ENCODE results near the gene PRDM16.

PRDM16 gene

GRCh38 chr1:3077081-3077480 lies 8.1 kb downstream of the PRDM16 start:
- no peak for TF ChIP-seq CTCF (IDR thresholded peaks at IDR 0.05; ENCODE audit: low read depth, low read length)
- no peak overlapping the region for H3K4me3 ChIP-seq (ENCODE audit: low read depth, low read length)
- no peak for DNase-seq (ENCODE audit: low read depth)

DNA sequence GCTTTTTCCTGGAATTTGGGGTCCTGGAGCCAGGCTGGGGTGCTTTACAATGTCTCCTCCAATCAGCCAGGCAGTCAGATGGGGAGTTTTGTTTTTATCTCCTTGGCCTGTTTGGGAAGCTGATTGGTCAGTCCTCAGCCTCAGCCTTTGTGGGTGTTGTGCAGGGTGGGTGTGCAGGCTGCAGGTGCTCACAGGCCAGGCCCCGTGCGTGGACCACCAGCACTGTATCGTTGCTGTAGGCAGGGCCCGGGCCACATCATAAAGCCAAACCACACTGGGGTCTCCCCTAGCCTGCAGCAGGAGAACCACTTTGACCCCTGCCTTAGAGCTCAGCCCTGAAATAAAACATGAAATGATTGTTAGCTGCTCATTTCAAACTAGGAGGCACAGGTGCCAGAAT lies 8.6 kb downstream of the PRDM16 start:
- H3K4me3 ChIP-seq (ENCODE audit: low read depth, low read length), result no peak overlapping the region
- TF ChIP-seq POLR2A (IDR thresholded peaks at IDR 0.05; ENCODE audit: extremely low read depth, insufficient read length), result no peak
- no peak for TF ChIP-seq CTCF (IDR thresholded peaks at IDR 0.05; ENCODE audit: low read depth, low read length)
- TF ChIP-seq, protein P1, sequence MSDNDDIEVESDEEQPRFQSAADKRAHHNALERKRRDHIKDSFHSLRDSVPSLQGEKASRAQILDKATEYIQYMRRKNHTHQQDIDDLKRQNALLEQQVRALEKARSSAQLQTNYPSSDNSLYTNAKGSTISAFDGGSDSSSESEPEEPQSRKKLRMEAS (IDR thresholded peaks at IDR 0.05; ENCODE audit: low read depth, low read length), result no peak
- TF ChIP-seq MYC (IDR thresholded peaks at IDR 0.05; ENCODE audit: low read depth, low read length), result no peak
- no peak for DNase-seq (ENCODE audit: low read depth)

DNA sequence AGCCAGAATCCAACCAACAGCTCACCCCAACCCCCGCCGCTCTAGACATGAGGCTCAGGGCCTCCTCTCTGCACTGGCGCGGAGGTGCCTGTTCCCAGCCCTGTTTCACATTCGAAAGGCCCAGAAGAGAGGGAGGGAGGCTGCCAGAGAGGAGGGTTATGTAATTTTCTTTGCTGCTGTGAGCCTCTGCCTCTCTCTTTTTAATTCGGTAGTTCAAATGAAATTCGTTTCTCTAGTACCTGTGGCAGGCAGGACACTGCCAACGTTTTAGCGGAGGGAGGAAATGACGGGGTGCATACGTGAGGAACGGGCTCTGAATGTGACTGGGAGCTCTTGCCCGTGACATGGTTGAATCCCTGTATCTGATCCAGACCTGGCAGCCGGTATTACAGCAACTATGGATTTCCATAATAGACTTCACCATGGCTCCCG lies 9.4 kb downstream of the PRDM16 start:
- no peak for DNase-seq (ENCODE audit: low read depth)
- no peak overlapping the region for H3K4me3 ChIP-seq (ENCODE audit: low read depth, low read length)
- TF ChIP-seq, protein P1 (IDR thresholded peaks at IDR 0.05; ENCODE audit: low read depth, low read length), result no peak
- no peak for TF ChIP-seq CTCF (IDR thresholded peaks at IDR 0.05; ENCODE audit: low read depth, low read length)
- no peak for TF ChIP-seq POLR2A (IDR thresholded peaks at IDR 0.05; ENCODE audit: extremely low read depth, insufficient read length)
- no peak for TF ChIP-seq MYC (IDR thresholded peaks at IDR 0.05; ENCODE audit: low read depth, low read length)

GRCh38 chr1:3078871-3079270 lies 9.9 kb downstream of the PRDM16 start:
- DNase-seq (ENCODE audit: low read depth), result no peak
- TF ChIP-seq CTCF (IDR thresholded peaks at IDR 0.05; ENCODE audit: low read depth, low read length), result no peak
- H3K4me3 ChIP-seq (ENCODE audit: low read depth, low read length), result no peak overlapping the region

DNA sequence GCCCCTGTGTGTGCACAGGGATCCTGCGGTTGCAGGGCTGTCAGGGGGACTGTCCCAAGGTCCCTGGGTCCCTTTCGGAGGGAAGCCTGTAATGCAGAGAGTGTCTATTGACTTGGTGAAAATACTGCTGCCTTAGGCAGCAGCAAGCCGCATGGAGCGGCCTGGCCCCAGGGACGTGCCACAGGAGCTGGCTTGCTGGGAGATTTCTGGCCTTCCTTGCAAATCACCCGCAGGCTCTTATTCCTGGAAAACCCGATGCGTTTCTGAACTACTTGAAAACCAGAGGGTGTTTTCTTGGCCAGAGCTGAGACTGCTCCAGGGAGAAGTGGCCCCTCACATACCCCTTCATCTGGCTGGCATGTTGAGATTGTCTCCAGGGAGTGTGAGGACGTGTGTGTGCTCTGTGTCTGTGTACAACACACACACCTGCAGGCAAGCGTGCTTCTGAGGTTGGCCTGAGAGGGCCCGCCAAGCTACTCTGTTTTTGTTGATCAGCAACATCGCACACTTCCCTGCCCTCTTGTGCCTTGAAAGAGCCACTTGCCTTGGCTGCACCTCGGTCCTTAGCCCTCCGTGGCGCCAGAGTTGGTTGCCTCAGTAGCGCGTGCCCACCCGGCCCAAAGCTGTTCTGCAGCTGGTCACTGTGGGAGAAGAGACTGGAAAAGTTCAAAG lies 10.5 kb downstream of the PRDM16 start:
- H3K4me3 ChIP-seq (ENCODE audit: low read depth, low read length), result no peak overlapping the region
- DNase-seq (ENCODE audit: low read depth), result no peak
- no peak for TF ChIP-seq CTCF (IDR thresholded peaks at IDR 0.05; ENCODE audit: low read depth, low read length)
- TF ChIP-seq, protein P1 (IDR thresholded peaks at IDR 0.05; ENCODE audit: low read depth, low read length), result no peak
- TF ChIP-seq MYC (IDR thresholded peaks at IDR 0.05; ENCODE audit: low read depth, low read length), result no peak
- no peak for TF ChIP-seq POLR2A (IDR thresholded peaks at IDR 0.05; ENCODE audit: extremely low read depth, insufficient read length)
